ENCODE results near the gene FBLIM1. TPM values are rescaled to one million over a fixed set of nuclear protein-coding genes. Genes with fewer than 3 reads are reported as not detected.

Gene FBLIM1
- total RNA-seq, 1 experiment from 2014 or later: 6.0 TPM

DNA sequence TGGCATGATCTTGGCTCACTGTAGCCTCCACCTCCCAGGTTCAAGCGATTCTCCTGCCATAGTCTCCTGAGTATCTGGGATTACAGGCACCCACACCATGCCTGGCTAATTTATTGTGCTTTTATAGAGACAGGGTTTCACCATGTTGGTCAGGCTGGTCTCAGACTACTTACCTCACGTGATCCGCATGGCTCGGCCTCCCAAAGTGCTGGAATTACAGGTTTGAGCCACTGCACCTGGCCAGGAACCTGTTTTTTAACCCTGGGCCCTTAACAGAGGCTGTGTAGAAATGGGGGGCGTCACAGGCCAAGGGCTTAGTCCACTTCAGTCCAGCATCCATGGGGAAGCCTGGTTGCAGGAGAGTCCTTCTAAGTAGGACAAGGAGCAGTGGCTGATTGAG, 9.3 kb downstream of the FBLIM1 start:
- Histone ChIP-seq H3K9me3 (ENCODE audit: control insufficient read depth in 1 of 2, insufficient read depth in 1 of 2, low read depth in 1 of 2, low read length in 2 of 2) (no peaks in the 10 kb centered on the region), H4K20me1 (ENCODE audit: insufficient read depth) (no peaks in the 10 kb centered on the region), H3K27me3 (ENCODE audit: insufficient read depth, low read length) (no peaks in the 10 kb centered on the region), H3K4me2 (ENCODE audit: low read length) (no peak overlapping the region), H2AFZ (ENCODE audit: low read depth, low read length, poor library complexity, severe bottlenecking) (no peak overlapping the region), H3K79me2 (ENCODE audit: insufficient read depth, low read length) (no peaks in the 10 kb centered on the region), H3K27ac (ENCODE audit: low read depth, low read length) (no peak overlapping the region), H3K4me1 (ENCODE audit: control insufficient read depth in 1 of 2, insufficient read depth in 2 of 2, low read length in 2 of 2) (peaks cover 3 to 12% of the 10 kb centered on the region in 2 experiments; a peak in 3 of 4 replicates), H3K4me3 (replicated peaks in 1 of 2; ENCODE audit: low read depth in 1 of 2, low read length in 2 of 2) (no peak overlapping the region), H3K36me3 (ENCODE audit: control insufficient read depth in 1 of 2, insufficient read depth in 2 of 2, low read length in 2 of 2) (no peaks in the 10 kb centered on the region), H3K9ac (ENCODE audit: low read length) (no peak overlapping the region), H3K9me2 (ENCODE audit: insufficient read depth) (no peaks in the 10 kb centered on the region)
- BruUV-seq (replicated peaks): no TSS peak
- TF ChIP-seq TCF7L2 (IDR thresholded peaks at IDR 0.05; ENCODE audit: borderline replicate concordance, extremely low read depth, insufficient read depth, insufficient read length) (no peak), POLR2AphosphoS5 (IDR thresholded peaks at IDR 0.05; ENCODE audit: low read depth, low read length) (no peak), EZH2 (IDR thresholded peaks at IDR 0.05) (no peak), RAD21 (IDR thresholded peaks at IDR 0.05; ENCODE audit: low read depth) (no peak), ZNF274 (IDR thresholded peaks at IDR 0.05; ENCODE audit: low read depth, low read length) (no peak), ELF1 (IDR thresholded peaks at IDR 0.05; ENCODE audit: borderline replicate concordance, low read depth) (no peak), EZH2phosphoT487 (IDR thresholded peaks at IDR 0.05; ENCODE audit: borderline replicate concordance) (no peak), CEBPB (IDR thresholded peaks at IDR 0.05; ENCODE audit: low read depth) (no peak)
- TF ChIP-seq, protein P1, sequence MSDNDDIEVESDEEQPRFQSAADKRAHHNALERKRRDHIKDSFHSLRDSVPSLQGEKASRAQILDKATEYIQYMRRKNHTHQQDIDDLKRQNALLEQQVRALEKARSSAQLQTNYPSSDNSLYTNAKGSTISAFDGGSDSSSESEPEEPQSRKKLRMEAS (IDR thresholded peaks at IDR 0.05): no peak
- ChIA-PET CTCF (no interaction called here), RAD21 (ENCODE audit: low non-redundant PET in 1 of 2, low total read pairs in 2 of 2, uncharacterized antibody in 2 of 2, unreplicated experiment in 2 of 2) (no interaction called here), POLR2A (no interaction called here)
- ATAC-seq (no peak), DNase-seq (ENCODE audit: low read depth, low spot score) (no peak)
- intact Hi-C loops (cut with micrococcal nuclease): no loop called here

- RAD21 ChIA-PET (ENCODE audit: low non-redundant PET in 1 of 2, low total read pairs in 2 of 2, uncharacterized antibody in 2 of 2, unreplicated experiment in 2 of 2): no interaction called here
- TF ChIP-seq SIN3A (IDR thresholded peaks at IDR 0.05; ENCODE audit: low read depth) (no peak), ELF1 (IDR thresholded peaks at IDR 0.05; ENCODE audit: borderline replicate concordance, low read depth) (no peak), ZNF274 (IDR thresholded peaks at IDR 0.05; ENCODE audit: low read depth, low read length) (no peak), ZFX (IDR thresholded peaks at IDR 0.05) (no peak), EZH2phosphoT487 (IDR thresholded peaks at IDR 0.05; ENCODE audit: borderline replicate concordance) (no peak), EGR1 (IDR thresholded peaks at IDR 0.05; ENCODE audit: low read depth) (no peak), CEBPB (IDR thresholded peaks at IDR 0.05; ENCODE audit: low read depth) (no peak), ATF3 (IDR thresholded peaks at IDR 0.05) (no peak), TCF7L2 (IDR thresholded peaks at IDR 0.05; ENCODE audit: borderline replicate concordance, extremely low read depth, insufficient read depth, insufficient read length) (no peak)
- TF ChIP-seq, protein P2, sequence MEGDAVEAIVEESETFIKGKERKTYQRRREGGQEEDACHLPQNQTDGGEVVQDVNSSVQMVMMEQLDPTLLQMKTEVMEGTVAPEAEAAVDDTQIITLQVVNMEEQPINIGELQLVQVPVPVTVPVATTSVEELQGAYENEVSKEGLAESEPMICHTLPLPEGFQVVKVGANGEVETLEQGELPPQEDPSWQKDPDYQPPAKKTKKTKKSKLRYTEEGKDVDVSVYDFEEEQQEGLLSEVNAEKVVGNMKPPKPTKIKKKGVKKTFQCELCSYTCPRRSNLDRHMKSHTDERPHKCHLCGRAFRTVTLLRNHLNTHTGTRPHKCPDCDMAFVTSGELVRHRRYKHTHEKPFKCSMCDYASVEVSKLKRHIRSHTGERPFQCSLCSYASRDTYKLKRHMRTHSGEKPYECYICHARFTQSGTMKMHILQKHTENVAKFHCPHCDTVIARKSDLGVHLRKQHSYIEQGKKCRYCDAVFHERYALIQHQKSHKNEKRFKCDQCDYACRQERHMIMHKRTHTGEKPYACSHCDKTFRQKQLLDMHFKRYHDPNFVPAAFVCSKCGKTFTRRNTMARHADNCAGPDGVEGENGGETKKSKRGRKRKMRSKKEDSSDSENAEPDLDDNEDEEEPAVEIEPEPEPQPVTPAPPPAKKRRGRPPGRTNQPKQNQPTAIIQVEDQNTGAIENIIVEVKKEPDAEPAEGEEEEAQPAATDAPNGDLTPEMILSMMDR (IDR thresholded peaks at IDR 0.05 in 2 of 3, conservative IDR thresholded peaks at IDR 0.05 in 1 of 3; ENCODE audit: borderline replicate concordance in 1 of 3, insufficient read depth in 1 of 3, low read depth in 2 of 3, low read length in 2 of 3): no peak
- TF ChIP-seq, protein P1 (IDR thresholded peaks at IDR 0.05): no peak
- Histone ChIP-seq H3K27ac (ENCODE audit: low read depth, low read length) (no peak overlapping the region), H3K4me3 (replicated peaks in 1 of 2; ENCODE audit: low read depth in 1 of 2, low read length in 2 of 2) (no peak overlapping the region), H3K9me3 (ENCODE audit: control insufficient read depth in 1 of 2, insufficient read depth in 1 of 2, low read depth in 1 of 2, low read length in 2 of 2) (no peaks in the 10 kb centered on the region), H2AFZ (ENCODE audit: low read depth, low read length, poor library complexity, severe bottlenecking) (no peak overlapping the region), H3K4me2 (ENCODE audit: low read length) (no peak overlapping the region), H3K9ac (ENCODE audit: low read length) (no peak overlapping the region), H3K36me3 (ENCODE audit: control insufficient read depth in 1 of 2, insufficient read depth in 2 of 2, low read length in 2 of 2) (no peaks in the 10 kb centered on the region), H3K4me1 (ENCODE audit: control insufficient read depth in 1 of 2, insufficient read depth in 2 of 2, low read length in 2 of 2) (peaks cover 3 to 12% of the 10 kb centered on the region in 2 experiments; a peak in 3 of 4 replicates), H4K20me1 (ENCODE audit: insufficient read depth) (no peaks in the 10 kb centered on the region), H3K79me2 (ENCODE audit: insufficient read depth, low read length) (no peaks in the 10 kb centered on the region), H3K9me2 (ENCODE audit: insufficient read depth) (no peaks in the 10 kb centered on the region), H3K27me3 (ENCODE audit: insufficient read depth, low read length) (no peaks in the 10 kb centered on the region)
- ATAC-seq (no peak), DNase-seq (ENCODE audit: low read depth, low spot score) (no peak)
- CTCF ChIA-PET: no interaction called here
- POLR2A ChIA-PET: no interaction called here
- intact Hi-C loops (cut with micrococcal nuclease): no loop called here
- BruUV-seq (replicated peaks): no TSS peak
Observed at GRCh38 chr1:15768388-15768787, 9.8 kb downstream of the FBLIM1 start.

Measured in HCT116 (cell line).